ENCODE measurements around the gene DOK6.

- TF ChIP-seq POLR2A (IDR thresholded peaks at IDR 0.05; ENCODE audit: low read depth, low read length) (no peak), POLR2AphosphoS5 (IDR thresholded peaks at IDR 0.05; ENCODE audit: low read depth, low read length) (no peak), SPI1 (IDR thresholded peaks at IDR 0.05; ENCODE audit: low read depth, low read length) (no peak), TAF1 (IDR thresholded peaks at IDR 0.05; ENCODE audit: low read depth, low read length) (no peak), POU2F2 (IDR thresholded peaks at IDR 0.05; ENCODE audit: low read depth, low read length) (no peak)
Measured at GRCh38 chr18:69651243-69651642, 250.6 kb downstream of the DOK6 start.

Measured in GM12891 (cell line).